Erythroblast (primary cell): ENCODE results near the gene LRRC3.

Experiments
- GATA1 ChIP-seq: IDR thresholded peaks from 2 replicates; pipeline ENCODE4 v1.6.1; 2011; ENCODE audit warnings: low read depth, mild to moderate bottlenecking, control low read depth, low read length, moderate library complexity
- POLR2A ChIP-seq: IDR thresholded peaks from 2 replicates; pipeline ENCODE4 v1.6.1; 2011; ENCODE audit warnings: mild to moderate bottlenecking, low read length

DNA sequence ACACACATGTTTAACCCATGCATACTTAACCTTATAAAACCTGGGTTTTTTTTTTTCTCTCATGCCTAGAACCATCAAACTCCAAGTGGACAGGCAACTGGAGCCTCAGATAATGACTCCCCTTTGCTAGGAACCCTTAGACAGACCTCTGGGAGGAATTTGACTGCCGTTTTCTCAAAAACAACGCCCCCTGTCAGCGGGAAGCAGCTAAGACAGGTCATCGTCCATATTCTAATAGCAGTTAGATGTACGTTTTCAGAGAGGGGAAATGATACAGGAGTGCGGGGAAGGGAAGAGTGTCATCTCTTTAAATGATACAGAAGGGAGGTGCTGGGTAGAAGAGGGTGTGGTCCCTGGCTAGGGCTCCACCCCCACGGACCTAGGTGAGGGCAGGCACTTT lies 34.7 kb downstream of the LRRC3 start:
- TF ChIP-seq POLR2A: no peak
- TF ChIP-seq GATA1: no peak
